HS-27A (cell line): Measurements from ENCODE around the gene IRX4.
"Not testable (repeated sequence)": the region's sequence is repeated elsewhere in the genome, so short reads cannot be mapped to it uniquely, and the experiment has no call there.

Source experiments
- DNase-seq: peaks from one replicate; pipeline ENCODE4 v3.0.0-alpha.2; 2012; ENCODE audit warnings: low read depth, missing footprints

IRX4 gene

GRCh38 chr5:1877103-1878049 is 5.3 kb downstream of the IRX4 start:
- DNase-seq, result no peak

GRCh38 chr5:1876660-1877064 is 6.1 kb downstream of the IRX4 start:
- DNase-seq, result no peak

GRCh38 chr5:1875843-1876659 is 6.7 kb downstream of the IRX4 start:
- DNase-seq, result no peak

GRCh38 chr5:1875281-1875842 is 7.4 kb downstream of the IRX4 start:
- DNase-seq, result no peak

- DNase-seq, result no peak
Measured at GRCh38 chr5:1874771-1875220, 7.9 kb downstream of the IRX4 start.

- DNase-seq, result no peak
Measured at GRCh38 chr5:1874348-1874747, 8.4 kb downstream of the IRX4 start.

GRCh38 chr5:1873243-1873959 is 9.3 kb downstream of the IRX4 start:
- DNase-seq, result no peak

- DNase-seq, result no peak
Measured at GRCh38 chr5:1871441-1871840, 11.3 kb downstream of the IRX4 start.

GRCh38 chr5:1870435-1871272 is 12.1 kb downstream of the IRX4 start:
- not testable (repeated sequence) for DNase-seq

GRCh38 chr5:1868886-1869475 is 13.7 kb downstream of the IRX4 start:
- DNase-seq, result no peak

- DNase-seq, result no peak
Measured at GRCh38 chr5:1867815-1868143, 14.9 kb downstream of the IRX4 start.

GRCh38 chr5:1867114-1867814 is 15.5 kb downstream of the IRX4 start:
- no peak for DNase-seq

GRCh38 chr5:1865948-1866347 is 16.8 kb downstream of the IRX4 start:
- DNase-seq, result no peak

GRCh38 chr5:1865486-1865885 is 17.2 kb downstream of the IRX4 start:
- DNase-seq, result no peak

- DNase-seq, result no peak
Measured at GRCh38 chr5:1864896-1865440, 17.8 kb downstream of the IRX4 start.

GRCh38 chr5:1860949-1861348 is 21.8 kb downstream of the IRX4 start:
- no peak for DNase-seq

GRCh38 chr5:1860021-1860610 is 22.6 kb downstream of the IRX4 start:
- no peak for DNase-seq

- no peak for DNase-seq
Measured at GRCh38 chr5:1859099-1859498, 23.6 kb downstream of the IRX4 start.

GRCh38 chr5:1858436-1858835 is 24.3 kb downstream of the IRX4 start:
- DNase-seq, result no peak

- no peak for DNase-seq
Measured at GRCh38 chr5:1857256-1857600, 25.5 kb downstream of the IRX4 start.
